Activated T-cell treated with anti-CD3 and anti-CD28 coated beads, Interleukin-2, amount 50 U/mL, for 48 hours (primary cell): Measurements from ENCODE around the gene KIRREL1.

Experiments used
- DNase-seq, 2 experiments: peaks; one replicate each; pipeline ENCODE4 v3.0.0-alpha.2; 2020

KIRREL1 gene

DNA sequence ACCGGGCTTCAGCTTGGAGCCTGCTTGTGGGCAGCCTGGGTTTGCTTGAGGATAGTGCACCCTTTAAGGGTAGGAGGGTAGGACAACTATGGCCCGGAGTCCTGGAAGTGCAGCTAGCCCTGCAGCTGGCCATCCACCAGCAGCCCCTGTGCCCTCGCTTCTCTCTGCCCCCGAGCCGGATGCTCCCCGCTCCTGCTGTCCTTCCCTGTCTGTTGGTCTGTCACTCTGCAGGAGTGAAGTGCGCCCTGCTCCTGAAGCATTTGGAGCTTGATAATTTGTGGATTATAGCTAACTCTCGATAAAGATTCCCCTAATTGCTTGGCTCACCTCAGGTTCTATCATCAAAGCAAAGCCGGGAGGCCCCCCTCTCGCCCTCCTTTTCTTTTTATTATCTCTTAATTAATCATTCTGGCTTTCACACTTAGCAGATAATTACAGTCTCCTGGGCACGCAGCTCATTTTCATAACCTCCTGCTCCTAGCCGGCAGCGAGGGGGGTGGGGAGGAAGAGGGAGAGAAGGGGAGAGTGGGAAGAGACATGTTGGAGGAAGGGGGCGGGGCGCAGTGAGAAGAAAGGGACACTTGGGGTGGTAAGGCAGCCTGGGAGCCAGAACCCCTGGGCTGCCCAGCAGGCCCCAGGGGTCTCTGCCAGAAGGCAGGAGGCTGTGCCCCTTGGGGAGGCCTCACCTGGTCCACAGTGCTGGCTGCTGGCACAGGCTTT, 14.4 kb downstream of the KIRREL1 start:
- no peak for DNase-seq

DNA sequence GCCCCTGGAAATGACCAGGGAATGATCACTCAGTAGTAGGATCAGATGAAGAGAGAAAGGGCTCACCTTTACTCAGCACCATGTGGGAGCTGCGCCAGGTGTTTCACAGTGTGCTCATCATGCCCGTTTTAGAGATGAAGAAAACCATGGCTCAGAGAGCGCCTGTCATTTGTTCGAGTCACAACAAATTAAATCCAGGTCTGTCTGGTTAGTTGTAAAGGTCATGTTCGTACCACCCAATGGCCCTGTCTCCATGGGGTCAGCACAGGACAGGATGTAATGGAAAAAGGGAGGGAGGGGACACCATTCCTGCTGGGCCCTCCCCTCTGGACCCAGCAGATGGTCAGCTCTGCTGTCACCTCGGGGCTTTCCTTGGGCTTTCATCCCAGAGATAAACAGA, 15.2 kb downstream of the KIRREL1 start:
- DNase-seq, result no peak

DNA sequence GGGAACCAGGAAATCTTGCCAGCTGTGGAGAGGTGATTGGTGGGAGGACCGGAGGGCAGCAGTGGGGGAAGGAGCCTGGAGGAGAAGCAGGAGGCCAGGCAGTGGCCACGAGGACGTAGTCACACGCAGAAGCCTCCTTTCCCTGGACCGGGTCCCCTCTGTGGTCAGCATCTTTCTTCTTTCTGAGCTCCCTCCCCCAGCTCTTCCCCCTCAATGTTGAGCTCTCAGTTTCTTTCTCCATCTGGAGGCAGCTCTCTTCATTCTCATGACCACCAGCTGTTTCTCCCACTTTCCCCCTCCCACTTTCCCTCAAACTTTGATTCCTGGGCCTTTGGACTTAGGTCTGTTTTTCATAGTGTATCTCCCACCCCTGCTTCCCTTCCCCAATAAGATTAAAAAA, 18.3 kb downstream of the KIRREL1 start:
- DNase-seq, result no peak

DNA sequence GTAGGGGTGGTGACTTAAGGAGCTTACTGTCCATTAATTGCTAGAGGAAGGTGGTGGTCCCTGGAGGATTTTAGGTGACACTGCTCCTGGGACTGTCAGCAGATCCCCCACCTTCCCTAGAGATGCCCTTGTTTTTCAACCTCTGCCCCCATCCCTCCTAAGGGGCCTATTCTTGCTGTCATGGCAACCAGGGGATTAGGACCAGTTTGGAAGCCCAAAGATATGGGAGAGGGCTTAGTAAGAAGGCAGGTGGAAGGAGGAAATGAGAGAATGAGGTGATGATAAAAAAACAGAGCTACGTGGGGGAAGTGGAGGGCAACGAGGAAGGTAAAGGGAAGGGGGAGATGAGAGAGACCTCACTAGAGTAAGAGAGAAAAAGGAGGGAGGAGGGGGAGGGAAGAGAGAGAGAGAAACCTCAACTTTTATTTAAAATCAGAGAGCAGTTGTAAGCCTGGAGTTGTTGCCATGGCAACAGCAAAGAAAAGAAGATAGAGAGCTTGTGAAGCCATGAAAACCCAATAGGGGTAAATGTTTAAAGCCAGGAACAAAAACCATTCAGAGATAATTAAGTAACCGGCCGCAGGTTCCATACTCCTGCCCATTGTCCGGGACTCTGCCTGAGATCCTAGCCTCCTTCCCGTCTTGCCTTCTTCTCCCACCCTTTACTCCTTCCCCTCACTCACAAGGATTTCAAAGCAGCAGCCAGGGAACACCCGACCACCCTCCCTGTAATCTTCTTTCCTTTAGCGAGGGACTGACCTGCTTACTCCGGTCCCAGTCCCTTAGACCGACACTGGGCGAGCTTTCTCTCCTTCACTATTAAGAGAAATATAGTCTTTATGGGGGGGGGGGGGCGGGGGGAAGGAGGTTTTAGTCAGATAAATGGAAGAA, 20.6 kb downstream of the KIRREL1 start:
- DNase-seq, result no peak

DNA sequence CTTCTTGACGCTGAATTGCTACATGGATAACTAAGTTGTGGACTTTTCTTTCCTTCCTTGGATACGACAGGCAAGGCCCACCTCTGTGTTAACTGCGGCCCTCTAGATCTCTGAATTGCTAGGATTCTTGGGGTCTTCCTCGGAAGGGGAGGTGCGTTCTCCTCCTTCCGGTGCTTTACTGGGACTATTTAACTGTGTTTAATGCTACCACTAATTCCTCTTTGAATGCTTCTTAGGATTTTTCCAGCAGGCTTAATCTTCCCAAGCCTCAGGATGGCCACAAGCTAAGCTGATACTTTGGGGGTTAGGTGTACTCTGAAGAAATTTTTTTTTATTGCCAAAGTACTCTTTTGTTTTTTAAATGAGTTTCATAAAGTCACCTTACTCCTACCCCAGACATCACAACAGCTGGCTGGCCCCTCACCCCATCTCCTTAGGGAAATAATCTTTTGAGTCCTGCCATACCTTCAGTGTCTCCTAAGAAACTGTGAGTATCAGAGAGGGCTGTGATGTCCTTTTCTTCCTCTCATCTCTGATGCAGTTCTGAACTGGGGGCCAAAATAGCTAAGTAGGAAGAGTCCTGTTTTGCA, 21.4 kb downstream of the KIRREL1 start:
- DNase-seq, result no peak

DNA sequence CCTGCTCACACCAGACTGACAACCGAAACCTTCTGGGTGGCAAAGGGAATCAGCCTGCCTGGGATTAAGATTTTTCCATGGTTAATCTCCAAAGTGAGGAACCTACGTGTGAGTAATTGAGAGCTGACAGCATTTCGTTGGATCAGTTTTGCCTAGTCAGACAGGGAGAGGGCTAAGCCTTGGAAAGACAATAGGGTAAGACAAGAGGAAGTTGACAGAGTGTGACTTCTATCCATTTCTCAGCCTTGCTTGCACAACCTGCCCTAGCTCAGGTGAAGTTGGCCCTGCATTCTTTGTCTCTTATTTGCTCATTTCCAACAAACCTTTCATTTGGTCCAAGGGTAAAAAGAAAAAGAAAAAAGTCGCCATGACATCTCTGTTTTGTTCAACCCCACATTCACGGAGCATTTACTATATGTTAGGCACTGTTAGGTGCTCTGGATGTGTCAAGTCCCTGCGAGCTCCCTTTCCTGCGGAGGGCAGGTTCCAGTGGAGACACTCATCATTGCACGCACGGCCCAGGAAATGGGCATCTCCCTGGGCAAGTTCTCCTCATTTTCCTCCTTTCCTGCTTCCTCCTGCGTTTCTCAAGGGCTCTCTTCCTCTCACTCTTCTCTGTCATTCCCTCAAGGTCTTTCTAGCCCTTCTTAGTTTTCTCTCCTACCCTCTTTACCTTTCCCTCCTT, 23.3 kb downstream of the KIRREL1 start:
- no peak for DNase-seq

DNA sequence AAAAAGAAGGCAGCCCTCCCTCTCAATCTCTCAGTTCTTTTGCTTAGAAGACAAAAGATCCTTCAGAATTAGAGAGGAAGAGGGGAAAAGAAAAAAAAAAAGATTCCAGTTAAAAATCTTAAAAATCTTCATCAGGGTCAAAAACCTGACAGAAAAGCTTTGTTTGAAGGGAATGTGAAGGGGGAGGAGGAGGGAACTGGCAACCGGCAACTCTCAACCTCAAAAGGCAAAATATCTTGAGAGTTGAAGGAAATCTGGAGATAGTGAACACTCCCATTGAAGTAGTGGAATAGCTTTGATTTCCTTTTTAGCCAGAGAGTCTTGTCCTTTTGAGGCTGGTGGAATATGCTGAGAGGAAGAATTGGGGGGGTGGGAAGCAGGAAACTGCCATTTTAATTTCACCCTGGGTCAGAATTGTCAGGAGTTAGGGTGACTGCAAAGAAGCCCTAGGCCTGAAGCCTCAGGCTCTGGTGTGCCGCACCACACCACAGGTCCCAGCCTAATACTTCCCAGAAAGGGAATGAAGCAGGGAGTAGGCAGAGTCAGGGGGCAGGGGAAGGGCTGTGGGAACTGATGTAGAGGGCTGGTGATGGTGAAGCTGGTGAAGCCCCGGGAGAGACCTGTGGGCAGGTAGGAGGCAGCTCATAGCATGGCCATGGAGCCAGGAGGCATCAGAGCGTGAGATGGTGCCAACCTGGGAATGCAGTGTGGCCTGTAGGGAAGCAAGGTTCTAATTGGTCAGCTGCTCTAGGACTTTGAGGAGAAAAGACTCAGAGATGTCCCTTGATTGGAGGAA, 24.6 kb downstream of the KIRREL1 start:
- DNase-seq, result no peak

DNA sequence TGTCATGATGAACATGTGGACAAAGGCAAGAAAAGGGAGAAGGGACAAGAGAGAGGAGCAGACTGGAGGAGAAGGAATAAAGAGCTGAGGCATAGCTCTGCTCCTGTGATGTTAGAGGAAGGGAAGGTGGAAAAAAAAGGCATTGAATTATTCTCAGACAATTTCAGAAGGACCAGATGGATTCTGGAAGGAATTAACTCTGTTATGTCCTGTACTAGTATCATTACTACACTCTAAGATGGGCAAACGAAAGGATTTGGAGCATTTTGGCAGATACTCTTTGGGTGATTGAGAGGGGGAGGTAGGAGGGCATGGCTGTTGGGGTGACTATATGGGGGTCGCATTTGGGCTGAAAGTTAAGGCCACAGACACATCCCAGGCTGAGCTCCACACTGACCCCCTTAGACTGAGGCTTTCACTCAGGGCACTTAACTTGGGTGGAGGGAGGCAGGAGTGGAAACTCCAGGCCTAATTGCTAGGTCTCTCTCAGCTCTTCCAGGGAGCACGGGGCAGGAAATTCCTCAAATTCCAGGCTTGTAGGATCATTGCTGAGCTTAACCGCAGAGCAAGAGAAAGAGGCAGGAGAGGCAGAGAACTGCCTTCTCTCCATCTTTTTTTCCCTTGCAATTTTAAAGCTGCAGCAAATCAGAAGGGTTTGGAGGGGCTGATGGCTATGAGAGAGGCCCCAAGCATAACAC, 25.9 kb downstream of the KIRREL1 start:
- DNase-seq, result no peak

DNA sequence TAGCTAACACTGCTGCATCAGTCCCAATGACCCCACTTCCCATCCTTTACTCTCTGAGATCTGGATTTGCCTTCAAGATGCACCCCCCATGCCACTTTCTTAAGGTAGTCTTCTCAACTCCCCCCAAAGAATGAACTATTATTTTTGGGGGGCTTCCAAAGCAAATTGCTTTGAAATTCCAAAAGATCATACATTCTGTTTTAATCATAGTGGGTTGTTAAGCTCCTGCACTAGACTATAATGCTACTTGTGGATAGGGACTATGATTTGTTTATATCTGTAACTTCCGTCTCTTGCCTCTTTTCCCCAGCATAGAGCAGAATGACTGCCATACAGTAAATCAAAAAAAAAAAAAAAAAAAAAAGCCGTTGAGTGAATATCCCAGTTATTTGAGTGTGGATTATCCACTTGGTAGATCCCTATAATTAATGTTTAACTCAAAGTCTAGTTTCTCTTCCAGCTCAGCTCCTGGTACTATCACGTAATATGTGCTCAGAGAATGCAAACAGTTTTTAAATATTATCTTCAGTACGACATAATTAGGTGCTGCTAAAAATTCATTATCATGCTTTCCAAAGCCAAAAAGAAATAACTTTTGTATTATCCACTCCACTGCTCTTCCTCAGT, 26.9 kb downstream of the KIRREL1 start:
- no peak for DNase-seq

DNA sequence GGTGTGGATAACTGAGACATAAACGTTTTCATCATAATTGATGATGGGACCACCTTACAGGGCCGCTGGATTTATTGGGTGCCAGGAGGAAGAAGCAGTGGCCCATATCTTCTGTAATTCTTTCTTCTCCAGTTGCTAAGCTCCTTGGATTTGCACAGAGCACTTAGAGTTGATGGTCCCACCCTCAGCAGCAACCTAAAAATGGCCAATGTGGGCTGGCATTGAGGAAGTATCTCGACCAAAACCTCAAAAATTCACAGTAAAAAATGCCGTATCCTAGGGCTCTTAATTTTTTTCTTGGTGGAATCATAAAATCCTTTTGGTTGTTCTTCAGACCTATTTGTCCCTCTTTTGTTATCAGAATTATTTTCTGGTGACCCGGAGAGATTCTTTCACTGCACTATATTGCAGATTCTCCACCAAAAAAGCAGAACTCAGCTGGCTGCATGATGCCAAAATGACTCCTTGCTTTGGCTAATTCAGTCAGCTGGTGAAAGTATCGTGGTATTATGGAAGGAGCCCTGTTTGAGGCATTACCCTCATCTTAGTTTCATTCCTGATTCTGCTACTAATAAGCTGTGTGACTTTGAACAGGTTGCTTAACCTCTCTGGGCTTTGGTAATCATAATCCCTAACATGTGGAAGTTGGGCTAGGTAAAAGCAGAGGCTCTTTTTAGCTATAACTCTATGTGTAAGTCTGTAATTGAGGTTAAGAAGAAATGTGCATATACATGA, 27.6 kb downstream of the KIRREL1 start:
- DNase-seq, result no peak

DNA sequence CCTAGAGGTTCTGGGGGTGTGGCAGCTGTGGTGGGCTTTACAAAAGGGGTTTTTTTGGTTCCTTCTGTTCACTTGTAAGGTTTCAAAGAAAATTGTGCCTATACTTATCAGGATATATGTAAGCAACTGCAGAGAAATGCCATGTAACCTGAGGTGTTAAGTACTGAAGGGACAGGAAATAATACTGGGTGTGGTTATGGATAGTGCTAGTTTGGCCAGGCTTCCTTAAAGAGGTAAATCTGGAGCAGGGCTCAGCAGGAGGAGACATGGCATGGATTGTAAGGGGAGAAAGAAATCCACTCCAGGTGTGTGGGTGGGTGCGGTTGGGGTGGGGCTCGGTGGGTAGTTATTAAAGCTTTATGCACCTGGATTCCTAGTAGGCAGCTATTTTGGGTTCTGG, 28.3 kb downstream of the KIRREL1 start:
- DNase-seq, result no peak

DNA sequence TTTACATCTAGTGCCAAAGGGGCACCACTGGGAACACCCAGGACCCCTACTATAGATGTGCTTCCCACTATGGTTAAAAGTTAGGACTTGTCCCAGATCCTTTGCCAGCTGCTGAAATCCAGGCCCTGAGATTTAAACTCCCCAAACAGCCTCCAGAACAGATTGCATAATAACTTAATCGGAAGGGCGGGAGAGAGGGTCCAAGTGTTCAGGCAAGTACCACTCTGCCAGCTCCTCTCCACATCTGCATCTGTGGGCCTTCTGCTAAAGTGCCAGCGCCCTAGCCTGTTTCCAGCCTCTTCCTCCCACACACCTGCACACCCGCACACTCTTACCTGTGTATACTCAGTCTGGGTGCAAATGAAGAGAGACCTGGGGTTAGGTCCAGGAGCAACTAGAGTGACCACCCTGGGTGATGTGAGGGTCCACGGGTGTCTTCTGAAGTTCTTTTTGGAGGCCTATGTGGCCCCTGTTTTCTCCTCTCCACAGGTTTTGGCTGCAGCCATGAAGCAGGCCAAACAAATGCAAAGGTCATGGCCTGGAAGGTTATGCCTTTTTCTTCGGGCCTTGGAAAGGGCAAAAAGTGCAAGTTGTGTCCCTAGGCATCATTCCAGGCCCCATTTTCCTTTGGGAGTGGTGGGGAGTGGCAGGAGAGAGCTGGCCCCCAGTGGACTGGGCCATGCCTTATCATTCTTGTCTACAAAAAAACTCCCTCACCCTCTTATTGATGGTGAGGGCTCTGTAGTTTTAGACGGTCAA, 29.3 kb downstream of the KIRREL1 start:
- DNase-seq, result no peak

DNA sequence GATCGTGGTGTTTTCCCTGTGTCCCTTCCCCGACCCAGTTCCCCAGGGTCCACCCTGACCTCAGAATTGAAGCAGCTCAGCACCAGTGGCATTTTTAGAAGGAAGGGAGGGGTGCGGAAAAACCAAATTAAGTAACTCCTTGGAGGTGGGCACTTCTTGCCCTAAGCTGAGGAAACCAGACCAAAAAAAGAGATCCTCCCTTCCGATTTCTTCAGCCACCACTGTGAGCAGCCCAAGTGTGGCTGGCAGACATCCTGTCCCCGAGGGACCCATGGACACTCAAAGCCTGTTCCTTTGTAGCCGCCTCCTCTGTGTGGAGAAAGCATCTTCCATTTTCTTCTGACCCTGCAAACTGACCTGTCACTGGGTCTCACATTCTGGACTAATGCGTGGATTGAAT, 31.3 kb downstream of the KIRREL1 start:
- DNase-seq, result no peak

DNA sequence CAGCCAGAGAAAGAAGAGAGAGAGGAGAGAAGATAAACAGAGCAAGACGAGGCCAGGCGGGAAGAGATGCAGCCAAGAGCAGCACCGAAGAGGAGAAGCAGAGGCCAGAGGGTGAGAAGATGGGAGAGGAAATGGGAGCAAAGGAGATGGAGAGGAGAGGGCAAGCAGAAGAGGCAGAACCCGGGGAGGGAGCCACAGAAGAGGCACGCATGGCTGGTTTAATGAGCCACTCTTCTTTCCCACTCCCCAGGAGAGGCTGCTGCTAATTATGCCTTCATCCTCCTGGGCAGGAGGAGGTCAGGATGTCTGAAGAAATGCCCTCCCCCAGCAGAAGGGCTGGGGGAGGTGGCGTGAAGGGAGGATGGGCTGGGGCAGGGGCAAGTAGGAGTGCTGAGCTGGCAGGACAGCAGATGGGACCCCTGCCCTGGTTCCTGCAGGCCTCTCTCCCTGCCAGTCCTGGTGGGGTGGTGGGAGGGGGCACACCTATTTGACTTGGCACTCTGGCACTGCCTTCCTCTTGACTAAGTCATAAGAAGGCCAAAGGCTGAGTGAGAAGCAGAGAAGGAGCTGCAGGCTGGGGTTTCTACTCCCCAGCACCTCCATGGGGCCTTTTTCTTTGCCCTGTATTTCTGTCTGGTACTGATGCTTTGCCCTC, 32.3 kb downstream of the KIRREL1 start:
- no peak for DNase-seq

DNA sequence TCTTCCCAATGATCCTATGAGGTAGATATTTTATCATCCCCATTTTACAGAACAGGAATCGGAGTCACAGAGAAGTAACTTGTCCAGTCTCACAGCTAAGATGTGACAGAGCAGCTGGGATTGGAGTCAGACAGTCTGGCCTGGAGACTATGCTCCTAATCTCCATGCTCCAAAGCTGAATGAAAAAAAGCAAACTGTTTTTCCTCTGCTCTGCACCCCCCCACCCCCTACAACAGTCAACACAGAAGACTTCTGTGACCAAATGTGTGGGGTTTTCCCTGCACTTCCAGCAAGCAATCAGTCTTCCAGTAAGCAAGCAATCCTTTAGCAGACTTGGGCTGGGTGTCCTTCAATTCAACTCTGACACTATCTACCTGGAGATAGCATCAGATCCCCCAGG, 33.2 kb downstream of the KIRREL1 start:
- DNase-seq, result no peak

DNA sequence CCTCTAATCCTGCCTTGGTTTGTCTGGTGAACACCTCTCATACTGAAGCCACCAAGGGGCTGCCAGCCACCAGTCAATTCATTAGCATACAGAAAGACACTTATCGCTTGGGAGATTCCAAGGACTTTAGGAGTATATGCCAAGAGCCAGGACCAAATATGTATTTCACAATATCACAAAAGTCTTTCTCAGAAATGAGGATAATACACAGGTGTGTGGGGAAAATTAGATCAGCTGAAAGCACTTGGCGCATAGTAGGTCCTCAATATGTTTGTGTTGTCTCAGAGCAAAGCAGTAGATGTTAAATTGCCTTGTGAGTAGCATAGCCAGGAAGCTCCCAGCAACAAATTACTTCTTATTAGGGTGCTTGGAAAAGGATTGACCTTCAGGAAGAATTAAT, 34.1 kb downstream of the KIRREL1 start:
- DNase-seq, result no peak

DNA sequence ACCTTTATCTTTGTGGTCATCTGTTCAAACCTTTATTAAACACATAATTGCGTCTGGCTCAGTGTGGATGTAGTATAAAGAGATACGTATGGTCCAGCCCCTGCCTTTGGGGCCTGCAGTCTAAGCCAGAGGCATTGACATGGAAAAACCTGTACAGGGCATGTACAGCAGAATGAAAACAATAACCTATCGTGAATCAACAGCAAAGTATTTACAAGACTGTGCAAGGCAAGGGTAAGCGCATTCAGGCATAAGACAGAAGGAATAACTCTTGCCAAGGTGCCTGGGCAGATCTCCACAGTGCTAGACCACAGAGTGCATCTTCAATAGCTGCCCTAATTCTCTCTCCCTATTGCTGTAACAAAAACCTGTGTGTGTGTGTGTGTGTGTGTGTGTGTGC, 35.5 kb downstream of the KIRREL1 start:
- DNase-seq, result no peak

DNA sequence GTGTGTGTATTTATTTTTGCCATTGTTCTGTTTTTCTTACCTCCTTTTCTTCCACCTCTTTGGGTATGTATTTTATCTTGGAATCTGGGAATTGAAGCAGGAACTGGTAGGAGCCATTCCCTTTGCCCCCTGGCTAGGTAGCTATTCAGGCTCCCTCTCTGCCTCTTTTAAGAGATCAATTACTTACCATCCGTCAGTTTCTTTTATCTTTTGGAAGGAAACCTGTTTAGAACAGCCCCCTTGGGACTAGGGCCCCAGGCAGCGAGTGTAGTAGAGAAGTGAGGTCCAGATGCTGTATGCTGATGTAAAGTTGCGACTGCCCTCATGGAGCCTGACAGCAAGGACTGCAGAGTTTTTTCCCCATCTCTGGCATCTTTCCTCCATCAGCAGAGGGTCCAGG, 41.6 kb downstream of the KIRREL1 start:
- DNase-seq, result no peak

DNA sequence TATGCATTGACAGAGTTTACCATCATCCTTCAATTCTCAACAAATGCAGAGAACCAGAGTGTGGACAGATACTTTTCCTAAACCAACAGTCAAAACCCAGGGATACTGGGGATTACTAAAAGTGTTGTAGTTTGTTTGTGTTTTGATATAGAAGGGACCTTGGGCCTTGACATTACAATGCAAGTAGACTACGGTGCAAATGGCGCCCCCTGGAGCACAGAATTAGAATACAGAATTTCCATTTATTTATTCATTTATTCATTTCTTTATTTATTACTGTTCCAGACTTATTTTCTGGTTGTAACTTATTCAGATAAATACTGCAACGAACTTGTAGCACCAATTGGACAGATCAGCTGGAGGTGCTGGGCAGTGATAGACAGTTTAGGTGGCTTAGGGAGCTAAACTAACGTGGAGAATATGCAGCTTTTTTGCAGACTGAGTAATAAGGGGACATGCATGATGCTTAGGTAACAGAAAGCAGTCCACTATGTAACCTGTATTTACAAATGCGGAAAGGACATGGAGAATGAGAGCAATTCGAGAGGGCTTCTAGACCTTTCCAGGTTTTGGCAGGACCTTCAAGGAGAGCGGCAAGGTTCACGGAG, 42.6 kb downstream of the KIRREL1 start:
- DNase-seq, result peak in 1 of 2 experiments; percentile 16
